ENCODE measurements around the gene PPFIA2.
A peak's percentile ranks its signal among the peaks of the same experiment; 100 is the strongest.
"Not testable (repeated sequence)": the region's sequence is repeated elsewhere in the genome, so short reads cannot be mapped to it uniquely, and the experiment has no call there.

PPFIA2 gene

DNA sequence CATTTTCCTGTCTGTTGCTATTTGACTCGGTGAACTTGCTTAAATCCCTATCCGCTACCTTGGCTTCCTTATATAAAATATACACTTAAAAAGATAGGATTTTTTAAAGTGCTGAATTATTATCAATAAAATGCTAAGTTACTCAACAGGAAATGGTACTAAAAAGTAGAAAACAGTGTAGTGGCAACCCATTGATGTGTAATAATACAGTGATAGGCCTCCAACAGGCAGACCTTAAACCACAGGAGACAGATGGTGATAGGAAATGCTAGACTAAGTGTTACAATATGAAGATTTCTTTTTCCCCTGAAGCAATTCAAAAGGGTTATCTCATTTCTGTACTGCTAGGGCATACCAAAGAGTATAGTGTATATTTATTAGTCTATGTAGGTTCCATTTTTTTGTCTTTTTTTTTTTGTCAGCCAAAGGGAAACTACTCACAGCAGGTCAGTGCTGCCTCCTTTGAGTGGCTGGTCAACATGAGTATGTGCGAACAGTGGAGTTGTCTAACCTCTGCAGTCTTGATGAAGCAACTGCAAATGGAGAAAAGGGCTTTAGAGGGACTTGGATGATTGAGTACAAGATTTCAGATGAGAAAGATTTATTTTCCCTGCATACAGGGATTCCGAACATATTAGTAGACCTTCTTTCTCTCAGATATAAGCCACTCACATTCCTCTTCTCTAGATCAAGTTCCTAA, 497.5 kb downstream of the PPFIA2 start:
- peak; percentile 6 for DNase-seq (ENCODE audit: low spot score)

DNA sequence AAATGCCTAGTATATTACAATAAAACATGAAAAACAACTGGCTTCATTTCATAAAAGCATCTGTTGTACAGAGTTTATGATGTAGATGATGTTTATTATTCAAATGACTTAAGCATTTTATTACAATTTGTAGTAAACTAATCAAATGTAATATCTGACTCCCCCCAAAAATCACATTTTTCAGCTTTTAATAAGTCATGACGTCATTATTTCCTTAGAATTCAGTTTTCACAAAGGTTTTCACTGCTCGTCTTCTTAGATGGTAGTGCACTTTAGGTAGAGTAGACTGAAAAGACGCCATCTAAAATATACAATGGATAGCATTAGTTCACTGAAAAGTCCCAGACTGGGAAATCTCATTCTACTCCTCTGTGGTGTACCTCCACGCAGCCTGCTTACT, 499.8 kb downstream of the PPFIA2 start:
- DNase-seq (ENCODE audit: low spot score), result no peak

DNA sequence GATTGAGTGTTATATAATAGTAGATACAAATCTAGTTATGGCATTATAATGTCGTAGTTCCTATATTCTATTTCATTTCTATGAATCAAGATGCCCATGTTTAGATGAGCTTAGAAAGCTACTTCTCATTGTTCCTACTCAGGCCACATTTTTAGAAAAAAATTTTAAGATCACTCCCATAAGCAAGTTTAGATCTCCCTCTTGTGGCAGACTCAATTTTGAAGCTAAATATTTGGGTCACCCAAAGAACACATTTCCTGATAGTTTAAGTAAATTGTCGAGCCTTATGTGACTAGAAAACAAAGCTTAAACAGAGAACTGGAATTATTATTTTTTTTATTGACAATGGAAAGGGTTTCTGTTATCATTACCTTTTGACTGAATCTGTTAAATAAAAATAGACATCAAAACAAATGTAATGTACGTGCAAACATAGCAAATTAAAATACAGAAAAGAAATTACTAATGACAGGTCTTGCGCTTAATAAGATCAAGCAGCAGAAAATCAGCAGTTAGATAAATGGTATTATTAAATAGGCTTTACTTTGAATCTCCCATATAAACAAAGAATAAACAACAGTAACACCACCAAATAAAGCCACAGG, 501.1 kb downstream of the PPFIA2 start:
- peak; percentile 80 for DNase-seq (ENCODE audit: low spot score)

DNA sequence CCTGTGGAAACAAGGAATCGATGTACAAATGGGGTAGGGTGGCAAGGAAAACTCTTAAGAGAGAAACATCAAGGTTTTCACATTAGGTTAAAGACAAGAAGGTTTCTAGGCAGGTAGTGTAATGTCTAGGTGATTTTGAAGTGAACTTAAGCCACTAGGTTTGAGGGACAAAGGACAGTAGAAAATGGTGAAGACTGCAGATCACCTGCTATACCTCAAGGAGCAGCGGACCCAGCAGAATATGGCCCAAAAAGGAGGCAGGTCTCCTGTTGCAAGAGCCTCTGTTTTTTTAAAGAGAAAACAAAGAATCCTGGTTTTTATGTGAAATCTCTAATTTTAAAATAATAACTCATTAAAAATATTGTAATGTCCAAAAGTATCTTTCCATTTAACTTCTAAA, 503.2 kb downstream of the PPFIA2 start:
- no peak for DNase-seq (ENCODE audit: low spot score)

DNA sequence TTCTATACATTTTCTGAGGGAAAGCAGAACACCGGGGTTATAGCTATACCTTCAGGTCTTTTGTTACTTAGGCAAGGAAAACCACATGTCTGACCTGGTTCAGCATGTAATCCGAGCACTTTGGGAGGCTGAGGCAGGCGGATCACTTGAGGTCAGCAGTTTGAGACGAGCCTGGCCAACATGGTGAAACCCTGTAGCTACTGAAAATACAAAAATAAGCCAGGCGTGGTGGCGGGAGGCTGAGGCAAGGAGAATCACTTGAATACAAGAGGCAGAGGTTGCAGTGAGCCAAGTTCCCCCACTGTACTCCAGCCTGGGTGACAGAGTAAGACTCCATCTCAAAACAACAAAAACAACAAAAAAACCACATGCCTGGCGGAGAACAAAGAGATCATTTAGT, 503.7 kb downstream of the PPFIA2 start:
- DNase-seq (ENCODE audit: low spot score), result no peak

DNA sequence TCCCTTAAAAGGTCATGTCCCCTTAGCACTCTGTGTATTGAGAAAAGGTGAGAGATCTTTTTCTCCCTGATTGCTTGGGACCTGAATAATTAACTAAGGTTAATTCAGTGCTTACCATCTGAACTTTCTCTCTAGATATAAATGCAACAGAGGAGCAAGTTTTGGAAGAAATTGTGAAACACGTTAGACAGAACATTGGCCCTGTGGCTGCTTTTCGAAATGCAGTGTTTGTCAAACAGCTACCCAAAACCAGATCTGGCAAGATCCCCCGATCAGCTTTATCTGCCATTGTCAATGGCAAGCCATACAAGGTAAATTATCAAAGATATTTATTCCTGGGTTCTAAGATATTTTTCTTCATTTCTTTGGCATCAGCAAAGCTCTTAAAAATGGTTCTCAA, 505.8 kb downstream of the PPFIA2 start:
- no peak for DNase-seq (ENCODE audit: low spot score)

DNA sequence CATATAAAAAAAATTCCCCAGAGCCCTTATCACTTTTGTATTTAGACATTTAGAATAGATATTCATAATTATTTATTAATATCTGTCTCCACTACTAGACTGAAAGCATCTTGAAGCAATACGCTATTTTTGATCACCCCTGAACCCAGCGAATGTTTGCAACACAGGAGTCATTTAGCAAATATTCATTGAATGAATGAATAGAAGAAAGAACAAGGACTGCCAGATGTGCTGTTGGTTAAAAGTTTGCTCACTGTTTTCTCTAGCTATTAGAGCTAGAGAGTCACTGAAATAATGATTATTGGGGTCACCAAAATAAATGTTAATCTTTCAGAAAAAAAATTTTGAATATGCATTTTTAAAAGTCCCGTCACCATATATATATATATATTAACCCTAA, 506.9 kb downstream of the PPFIA2 start:
- no peak for DNase-seq (ENCODE audit: low spot score)

DNA sequence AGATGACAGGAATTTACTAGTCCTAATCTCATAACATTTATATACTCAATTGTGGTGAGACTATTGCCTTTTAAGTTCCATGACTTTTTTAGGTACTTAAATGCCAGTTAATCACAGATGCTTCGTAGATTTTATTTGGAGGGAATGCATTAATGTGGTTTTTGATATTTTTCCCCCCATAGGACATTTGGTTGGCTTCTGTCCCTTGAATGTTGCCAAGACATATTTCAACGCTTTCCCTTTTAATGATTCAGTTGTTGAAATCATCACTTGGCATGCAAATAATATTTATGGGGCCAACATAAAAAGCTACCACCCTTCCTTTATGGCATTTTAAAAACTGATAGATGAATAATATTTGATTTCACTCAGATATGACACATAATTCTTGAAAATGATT, 509.2 kb downstream of the PPFIA2 start:
- no peak for DNase-seq (ENCODE audit: low spot score)

DNA sequence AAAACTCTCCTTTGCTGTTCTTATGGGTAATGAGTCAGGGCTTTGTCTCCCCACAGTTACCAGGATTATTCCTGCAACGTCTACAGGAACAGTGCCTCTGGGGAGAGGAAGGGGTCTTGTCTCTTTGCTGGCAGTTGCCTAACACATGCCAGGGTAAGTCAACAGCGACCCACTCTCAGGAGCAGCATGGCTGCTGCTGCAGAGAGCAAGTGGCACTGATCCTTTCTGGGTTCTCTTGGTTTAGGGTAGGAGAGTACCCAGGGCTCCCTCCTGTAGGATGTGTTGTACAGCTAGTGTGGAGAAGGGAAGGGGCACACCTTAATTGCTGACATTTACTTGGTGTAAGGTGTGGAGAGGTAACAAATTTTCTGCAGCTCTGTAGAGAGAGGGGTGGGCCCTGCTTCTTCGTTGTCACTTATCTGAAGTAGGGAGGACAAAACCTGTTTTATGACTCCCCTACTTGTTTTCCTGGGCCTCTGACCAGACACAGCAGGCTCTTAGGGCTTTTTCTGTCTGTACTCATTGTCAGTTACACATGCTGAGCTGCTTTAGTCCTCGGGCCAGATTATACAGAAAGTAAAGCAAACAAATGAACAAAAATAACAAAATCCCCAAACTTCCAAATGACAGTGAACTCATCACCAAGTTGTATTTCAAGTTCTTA, 513.1 kb downstream of the PPFIA2 start:
- no peak for DNase-seq (ENCODE audit: low spot score)

DNA sequence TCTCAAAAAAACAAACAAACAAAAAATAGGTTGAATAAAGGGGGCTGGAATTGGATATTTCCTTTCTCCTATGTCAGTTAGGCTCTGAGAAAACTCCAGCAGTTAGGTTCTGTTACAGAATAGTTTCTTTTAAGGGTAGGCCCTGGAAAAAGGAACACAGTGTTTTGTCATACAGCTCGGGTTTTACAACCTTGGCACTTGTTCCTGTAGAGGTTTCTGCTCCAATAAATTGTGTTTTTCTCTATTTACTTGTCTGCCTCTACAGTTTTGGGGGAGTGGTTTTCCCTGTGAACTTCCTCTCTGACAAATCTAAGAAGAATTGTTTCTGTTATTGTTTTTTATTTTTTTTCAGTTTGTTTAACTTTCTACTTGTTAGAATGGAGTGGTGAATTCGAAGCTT, 513.7 kb downstream of the PPFIA2 start:
- DNase-seq (ENCODE audit: low spot score), result no peak

DNA sequence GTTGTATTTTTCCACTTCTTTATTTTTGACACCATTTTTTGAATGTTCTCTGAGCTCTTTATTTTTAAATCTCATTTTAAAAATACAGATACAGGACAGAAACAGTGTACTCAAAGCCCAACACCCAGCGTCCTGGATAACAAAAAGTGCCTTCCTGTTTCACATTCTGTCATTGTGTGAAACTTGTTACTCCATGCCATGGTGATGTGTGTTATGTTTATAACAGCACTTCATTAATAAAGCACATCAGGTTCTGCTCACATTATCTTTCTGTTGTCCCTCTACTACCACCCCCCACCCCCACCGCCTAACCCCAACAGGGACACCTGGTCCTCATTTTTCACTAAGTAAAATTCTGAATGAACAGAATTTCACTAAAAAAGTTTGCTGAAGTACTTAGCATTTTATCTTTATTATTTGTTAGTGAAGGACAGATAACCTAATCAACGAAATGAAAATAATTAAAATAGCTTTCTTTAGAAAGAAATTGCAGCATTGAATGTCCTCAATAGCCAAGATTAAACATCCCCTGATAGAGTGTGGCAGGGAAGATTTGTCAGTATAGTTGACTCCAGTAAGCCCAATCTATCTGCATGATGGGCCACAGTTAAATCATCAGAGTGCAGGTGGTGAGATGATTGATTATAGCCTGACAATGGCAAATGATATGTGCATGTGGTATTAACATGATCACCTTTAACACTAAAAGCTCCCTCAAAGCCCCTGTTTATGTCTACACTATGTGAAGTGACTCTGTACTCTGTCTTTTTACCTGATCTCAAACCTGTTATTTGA, 527.4 kb downstream of the PPFIA2 start:
- no peak for DNase-seq (ENCODE audit: low spot score)

DNA sequence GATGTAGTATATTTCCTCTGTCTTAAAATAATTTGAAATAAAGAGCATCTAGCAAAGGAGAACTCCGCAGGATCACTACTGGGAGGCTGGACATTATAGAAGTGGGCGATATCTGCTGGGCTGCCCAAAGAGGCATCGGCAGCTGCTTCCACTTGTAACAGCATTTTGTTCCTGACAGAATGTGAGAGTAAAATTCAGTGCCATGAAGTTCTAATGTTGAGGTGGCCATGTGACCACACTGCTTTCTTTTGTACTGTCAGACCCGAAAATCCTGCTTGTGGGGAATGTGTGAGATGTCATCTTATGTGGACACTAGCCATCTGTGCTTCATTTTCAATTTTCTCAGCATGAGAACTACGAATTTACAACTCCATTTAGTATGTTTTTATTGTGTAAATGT, 529.4 kb downstream of the PPFIA2 start:
- no peak for DNase-seq (ENCODE audit: low spot score)

DNA sequence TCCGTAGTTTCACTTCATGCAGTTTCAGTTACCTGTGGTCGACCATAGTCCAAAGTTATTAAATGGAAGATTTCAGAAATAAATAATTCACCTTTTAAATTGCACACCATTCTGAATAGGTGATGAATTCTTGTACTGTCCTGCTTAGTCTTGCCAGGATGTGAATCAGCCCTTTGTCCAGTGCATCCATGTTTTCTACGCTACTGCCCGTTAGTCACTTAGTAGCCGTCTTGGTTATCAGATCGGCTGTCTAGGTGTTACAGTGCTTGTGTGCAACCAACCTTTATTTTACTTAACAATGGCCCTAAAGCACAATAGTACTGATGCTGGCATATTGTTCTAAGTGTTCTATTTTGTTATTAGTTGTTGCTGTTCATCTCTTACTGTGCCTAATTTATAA, 534.5 kb downstream of the PPFIA2 start:
- DNase-seq (ENCODE audit: low spot score), result no peak

DNA sequence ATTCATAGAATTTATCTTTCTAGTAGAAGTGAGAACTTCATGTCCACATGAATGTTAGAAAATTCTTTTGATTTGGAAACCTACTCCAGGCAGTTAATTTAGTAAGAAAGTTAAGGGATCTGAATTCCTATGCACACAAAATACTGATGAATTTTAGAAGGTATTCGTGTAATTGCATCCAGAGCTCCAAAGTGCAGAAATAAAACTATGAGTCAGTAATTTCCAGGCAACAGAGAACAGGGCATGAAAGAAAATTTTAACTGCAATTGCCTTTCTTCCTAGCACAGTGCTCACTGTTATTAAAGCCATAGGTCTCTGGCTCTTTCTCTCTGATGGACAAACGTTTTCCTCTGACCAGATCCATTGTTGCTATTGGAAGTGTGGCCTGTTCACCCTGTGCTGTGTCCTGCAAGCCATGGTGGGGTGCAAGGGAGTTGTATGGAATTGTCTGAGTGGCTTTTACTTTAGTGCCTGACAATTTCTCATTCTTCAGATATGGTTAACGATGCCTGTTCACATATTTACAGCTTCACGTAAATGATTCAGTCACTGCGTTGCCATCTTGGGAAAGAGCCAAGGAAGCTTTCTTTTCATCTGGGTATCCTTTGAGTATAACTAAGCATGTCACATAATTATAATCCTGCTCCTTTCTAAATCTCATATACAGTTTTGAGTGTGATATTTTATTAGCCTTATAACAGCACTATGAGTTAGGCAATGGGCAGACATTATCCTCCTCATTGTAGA, 536.1 kb downstream of the PPFIA2 start:
- no peak for DNase-seq (ENCODE audit: low spot score)

DNA sequence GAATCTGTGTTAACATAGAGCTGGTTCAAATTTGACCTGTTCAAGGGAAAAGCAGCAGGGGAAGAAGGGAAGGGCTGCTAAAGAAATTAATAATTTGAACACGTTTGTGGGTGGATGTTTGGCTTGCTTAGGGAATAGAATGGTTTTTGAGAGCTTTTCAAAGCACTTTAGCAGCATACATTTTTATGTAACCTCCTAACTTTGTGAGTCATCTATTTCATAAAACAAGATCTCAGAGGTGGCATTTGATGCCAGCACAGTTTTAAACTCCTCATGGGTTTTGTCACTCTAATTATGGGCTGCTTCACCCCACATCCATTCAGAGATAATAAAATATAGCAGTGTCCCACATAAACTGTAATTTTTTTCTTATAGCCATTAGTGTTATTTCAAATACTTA, 537.5 kb downstream of the PPFIA2 start:
- no peak for DNase-seq (ENCODE audit: low spot score)

DNA sequence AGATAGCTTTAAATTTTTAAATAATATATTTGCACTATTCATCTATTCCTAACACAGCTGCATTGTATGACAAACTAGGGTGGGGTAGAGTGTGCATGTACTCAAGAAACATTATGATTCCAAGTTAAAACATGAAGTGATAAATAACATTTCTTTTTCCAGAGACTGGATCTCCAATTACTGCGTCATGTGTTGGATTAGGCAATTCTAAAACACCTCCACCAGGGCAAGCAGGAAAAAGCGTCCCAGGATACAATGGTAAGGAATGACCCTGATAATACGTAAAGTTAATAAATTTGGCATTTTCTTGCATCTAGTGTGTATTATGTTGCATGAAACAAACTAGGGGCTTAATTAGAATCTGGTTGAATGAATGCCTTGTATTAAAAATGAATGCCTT, 542.4 kb downstream of the PPFIA2 start:
- no peak for DNase-seq (ENCODE audit: low spot score)

DNA sequence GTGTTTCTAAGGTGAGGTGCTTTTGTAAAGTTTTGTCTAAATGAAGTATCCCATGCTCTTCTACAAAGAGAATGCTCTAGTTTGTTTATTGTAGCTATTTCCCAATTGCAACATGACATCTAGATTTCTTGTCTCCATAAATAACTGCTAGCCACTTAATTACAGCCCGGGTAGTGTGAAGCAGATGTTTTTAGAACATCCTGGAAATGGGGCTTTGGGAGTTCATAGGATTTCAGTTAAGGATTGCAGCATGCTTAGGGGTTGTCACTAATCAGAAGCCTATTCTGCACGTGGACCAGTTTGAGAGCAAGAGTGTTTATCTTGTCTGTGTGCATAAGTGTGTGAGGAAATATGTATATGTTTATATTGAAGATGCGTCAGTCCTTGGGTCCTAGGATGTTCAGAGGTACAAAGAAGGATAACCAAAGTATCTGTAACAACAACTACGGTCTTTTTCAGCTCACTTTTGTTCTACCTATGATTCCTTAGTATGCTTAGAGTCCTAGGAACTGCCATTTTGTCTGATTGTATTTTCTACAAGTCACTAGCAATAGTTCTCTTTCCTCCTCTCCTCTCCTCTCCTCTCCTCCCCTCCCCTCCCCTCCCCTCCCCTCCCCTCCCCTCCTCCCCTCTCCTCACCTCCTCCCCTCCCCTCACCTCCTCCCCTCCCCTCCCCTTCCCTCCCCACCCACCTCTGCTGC, 546.0 kb downstream of the PPFIA2 start:
- DNase-seq (ENCODE audit: low spot score), result no peak

DNA sequence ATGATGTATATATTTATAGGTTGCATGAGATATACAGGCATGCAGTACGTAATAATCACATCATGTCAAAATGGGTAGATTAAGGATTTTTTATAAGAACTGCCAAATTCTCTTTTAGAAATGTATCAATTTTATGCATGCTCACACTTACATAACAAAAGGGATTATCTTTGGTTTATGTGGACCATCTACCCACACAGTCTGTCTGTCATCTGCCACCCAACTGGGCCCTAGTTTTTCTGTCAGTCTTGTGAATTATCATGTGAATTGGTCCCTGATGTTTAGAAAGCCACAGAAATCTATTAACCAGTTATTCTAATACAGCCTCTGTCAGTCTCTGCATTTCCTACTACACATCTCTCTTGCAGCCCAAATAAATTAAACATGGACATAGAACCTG, 547.8 kb downstream of the PPFIA2 start:
- DNase-seq (ENCODE audit: low spot score), result no peak

DNA sequence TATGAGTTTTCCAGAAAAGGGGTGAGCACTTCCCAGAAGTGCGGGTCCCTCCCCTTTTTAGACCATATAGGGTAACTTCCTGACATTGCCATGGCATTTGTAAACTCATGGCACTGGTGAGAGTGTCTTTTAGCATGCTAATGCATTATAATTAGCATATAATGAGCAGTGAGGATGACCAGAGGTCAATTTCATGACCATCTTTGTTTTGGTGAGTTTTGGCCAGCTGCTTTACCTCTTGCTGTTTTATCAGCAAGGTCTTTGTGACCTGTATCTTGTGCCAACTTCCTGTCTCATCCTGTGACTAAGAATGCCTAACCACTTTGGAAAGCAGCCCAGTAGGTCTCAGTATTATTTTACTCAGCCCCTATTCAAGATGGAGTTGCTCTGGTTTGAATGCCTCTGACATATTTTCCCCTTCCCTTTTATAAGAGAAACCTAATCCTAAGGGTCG, 549.4 kb downstream of the PPFIA2 start:
- not testable (repeated sequence) for DNase-seq (ENCODE audit: low spot score)

DNA sequence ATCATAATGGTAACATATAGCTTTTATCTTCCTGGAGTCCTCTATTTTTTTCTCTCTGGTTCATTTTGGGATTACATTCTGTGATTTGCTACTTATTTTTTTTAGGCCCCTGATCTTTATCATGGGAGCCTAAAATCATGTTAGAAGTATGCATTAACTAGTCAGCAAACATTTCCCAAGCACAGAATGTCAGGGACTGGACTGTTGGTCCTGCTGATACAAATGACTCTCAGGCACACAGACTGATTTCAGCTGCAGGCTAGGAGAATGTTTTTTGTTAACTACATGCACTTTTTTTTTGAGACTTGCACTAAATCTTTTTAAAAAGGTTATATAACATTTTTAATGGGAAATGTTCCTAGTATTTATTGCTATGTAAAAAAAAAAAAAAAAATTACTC, 550.1 kb downstream of the PPFIA2 start:
- DNase-seq (ENCODE audit: low spot score), result no peak

DNA sequence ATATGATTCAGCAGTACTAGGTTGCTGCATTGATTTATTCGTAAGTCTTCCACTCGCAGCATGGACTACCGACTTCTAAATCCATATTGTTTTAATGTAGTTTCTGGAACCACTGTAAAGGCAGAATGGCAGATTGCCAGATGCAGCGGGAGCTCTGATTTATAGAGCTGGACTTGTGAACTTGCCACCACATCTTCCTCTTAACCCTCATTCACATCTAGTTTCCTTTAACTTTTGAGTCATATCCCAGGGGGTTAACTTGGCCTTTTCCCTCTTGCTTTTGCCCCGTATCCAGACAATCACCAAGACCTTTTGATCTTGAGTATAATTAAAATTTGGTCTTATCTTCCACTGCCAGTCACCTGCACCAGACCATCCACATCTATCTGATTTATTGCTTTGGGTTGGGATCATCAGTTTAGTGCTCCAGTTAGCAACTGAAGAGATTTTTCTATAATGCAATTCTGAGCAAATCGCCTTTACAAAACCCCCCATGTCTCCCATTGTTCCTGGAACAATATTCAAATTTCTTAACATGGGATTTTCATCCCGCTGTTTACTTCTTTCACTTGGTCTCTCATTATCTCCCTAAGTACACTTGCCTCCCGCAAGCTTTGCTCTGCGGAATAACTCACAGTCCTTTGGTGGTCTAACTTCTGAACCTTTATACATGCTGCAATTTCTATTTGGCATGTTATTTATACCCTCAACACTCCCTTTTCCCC, 550.8 kb downstream of the PPFIA2 start:
- DNase-seq (ENCODE audit: low spot score), result no peak
